Measurements from ENCODE around the gene PDCD11. TPM values are rescaled to one million over a fixed set of nuclear protein-coding genes. Genes with fewer than 3 reads are reported as not detected.

PDCD11 gene
- total RNA-seq, 2 donors from 2014 or later, result 13.0 to 32.0 TPM

DNA sequence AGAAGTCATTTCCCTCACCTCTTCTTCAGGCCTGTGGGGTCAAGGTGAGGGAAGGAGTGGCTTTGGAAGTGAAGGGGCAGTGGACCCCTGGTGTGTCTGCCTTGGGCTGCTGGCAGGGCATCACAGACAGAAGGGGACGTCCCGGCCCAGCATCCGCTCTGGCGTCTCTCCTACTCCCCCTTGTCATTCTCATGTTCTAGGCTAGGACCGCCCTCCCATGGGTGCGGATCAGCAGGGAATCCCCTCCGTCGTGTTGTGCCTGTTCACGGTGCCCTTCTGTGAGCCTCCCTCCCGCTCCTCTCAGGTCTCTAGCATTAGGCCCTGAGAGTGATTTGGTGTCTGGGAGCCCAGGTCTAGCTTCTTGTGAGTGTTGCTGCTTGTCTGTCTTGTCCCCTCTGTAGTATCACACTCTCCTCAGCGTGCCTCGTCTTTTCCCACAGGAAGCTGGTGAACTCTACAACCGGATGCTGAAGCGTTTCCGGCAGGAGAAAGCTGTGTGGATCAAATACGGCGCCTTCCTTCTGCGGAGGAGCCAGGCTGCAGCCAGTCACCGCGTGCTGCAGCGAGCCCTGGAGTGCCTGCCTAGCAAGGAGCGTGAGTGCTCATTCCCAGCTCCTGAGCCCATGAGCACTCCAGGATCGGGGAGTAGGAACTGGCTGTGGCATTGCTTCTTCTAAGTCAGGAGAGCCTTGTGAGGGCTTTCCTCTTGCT is 47.2 kb downstream of the PDCD11 start:
- DNase-seq (no peak), ATAC-seq (no peak)
- intact Hi-C loops (cut with DNase I), result no loop called here
- Histone ChIP-seq H3K27ac (no peak overlapping the region), H3K27me3 (no peaks in the 10 kb centered on the region), H3K36me3 (replicated peaks in 1 of 2; ENCODE audit: insufficient read depth in 1 of 2, low read depth in 2 of 2) (peaks cover 7 to 35% of the 10 kb centered on the region in 2 donors), H3K9me3 (no peaks in the 10 kb centered on the region), H3K4me3 (no peak overlapping the region), H3K4me1 (no peaks in the 10 kb centered on the region)
- WGBS, 2 donors, result 89 to 93% methylated on average over 22 to 23 of the region's 23 CpGs
- no peak for TF ChIP-seq POLR2A (IDR thresholded peaks at IDR 0.05)
- TF ChIP-seq, protein P1, sequence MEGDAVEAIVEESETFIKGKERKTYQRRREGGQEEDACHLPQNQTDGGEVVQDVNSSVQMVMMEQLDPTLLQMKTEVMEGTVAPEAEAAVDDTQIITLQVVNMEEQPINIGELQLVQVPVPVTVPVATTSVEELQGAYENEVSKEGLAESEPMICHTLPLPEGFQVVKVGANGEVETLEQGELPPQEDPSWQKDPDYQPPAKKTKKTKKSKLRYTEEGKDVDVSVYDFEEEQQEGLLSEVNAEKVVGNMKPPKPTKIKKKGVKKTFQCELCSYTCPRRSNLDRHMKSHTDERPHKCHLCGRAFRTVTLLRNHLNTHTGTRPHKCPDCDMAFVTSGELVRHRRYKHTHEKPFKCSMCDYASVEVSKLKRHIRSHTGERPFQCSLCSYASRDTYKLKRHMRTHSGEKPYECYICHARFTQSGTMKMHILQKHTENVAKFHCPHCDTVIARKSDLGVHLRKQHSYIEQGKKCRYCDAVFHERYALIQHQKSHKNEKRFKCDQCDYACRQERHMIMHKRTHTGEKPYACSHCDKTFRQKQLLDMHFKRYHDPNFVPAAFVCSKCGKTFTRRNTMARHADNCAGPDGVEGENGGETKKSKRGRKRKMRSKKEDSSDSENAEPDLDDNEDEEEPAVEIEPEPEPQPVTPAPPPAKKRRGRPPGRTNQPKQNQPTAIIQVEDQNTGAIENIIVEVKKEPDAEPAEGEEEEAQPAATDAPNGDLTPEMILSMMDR (IDR thresholded peaks at IDR 0.05), result no peak

DNA sequence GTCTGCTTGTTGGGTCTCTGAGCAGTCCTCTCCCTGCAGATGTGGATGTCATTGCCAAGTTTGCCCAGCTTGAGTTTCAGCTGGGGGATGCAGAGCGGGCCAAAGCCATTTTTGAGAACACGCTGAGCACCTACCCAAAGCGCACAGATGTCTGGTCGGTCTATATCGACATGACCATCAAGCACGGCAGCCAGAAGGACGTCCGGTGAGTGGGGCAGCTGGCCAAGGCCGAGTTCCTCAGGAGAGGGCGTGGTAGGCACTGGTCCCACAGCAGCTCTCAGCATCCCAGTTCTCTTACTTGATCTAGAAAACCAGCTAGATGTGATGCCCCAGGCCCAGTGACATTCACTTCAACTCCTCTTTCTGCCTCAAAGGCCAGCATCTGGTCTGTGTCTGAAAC is 48.1 kb downstream of the PDCD11 start:
- Histone ChIP-seq H3K4me3 (no peak overlapping the region), H3K36me3 (replicated peaks in 1 of 2; ENCODE audit: insufficient read depth in 1 of 2, low read depth in 2 of 2) (peaks cover 7 to 32% of the 10 kb centered on the region in 2 donors), H3K27me3 (no peaks in the 10 kb centered on the region), H3K9me3 (no peaks in the 10 kb centered on the region), H3K4me1 (no peaks in the 10 kb centered on the region), H3K27ac (no peak overlapping the region)
- TF ChIP-seq POLR2A (IDR thresholded peaks at IDR 0.05), result no peak
- TF ChIP-seq, protein P1 (IDR thresholded peaks at IDR 0.05), result no peak
- no peak for DNase-seq
- intact Hi-C loops (cut with DNase I), result no loop called here
- 82 to 90% methylated on average over 7 to 10 of the region's 10 CpGs for WGBS, 2 donors
- ATAC-seq, result no peak

DNA sequence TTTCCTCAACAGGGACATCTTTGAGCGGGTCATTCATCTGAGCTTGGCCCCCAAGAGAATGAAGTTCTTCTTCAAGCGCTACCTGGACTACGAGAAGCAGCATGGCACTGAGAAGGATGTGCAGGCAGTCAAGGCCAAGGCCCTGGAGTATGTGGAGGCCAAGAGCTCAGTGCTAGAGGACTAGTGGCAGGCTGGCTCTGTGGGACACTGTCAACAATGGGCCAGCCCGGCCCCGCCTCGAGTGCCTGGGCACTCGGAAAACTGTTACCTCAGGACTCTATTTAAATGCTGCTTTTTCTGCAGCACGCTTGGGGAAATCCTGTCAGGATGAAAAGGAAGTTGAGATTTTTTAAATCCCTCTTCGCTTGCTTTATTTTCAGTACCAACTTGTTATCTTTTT is 48.9 kb downstream of the PDCD11 start:
- ATAC-seq, result no peak
- DNase-seq, result no peak
- TF ChIP-seq, protein P1 (IDR thresholded peaks at IDR 0.05), result no peak
- no peak for TF ChIP-seq POLR2A (IDR thresholded peaks at IDR 0.05)
- Histone ChIP-seq H3K27me3 (no peaks in the 10 kb centered on the region), H3K27ac (peak overlapping the region in 2 of 4 donors; percentile 21 to 44), H3K4me1 (no peaks in the 10 kb centered on the region), H3K4me3 (no peak overlapping the region), H3K36me3 (replicated peaks in 1 of 2; ENCODE audit: insufficient read depth in 1 of 2, low read depth in 2 of 2) (peaks cover 3 to 29% of the 10 kb centered on the region in 2 donors), H3K9me3 (no peaks in the 10 kb centered on the region)
- 92 to 96% methylated on average over 7 to 9 of the region's 9 CpGs for WGBS, 2 donors
- intact Hi-C loops (cut with DNase I), result no loop called here

DNA sequence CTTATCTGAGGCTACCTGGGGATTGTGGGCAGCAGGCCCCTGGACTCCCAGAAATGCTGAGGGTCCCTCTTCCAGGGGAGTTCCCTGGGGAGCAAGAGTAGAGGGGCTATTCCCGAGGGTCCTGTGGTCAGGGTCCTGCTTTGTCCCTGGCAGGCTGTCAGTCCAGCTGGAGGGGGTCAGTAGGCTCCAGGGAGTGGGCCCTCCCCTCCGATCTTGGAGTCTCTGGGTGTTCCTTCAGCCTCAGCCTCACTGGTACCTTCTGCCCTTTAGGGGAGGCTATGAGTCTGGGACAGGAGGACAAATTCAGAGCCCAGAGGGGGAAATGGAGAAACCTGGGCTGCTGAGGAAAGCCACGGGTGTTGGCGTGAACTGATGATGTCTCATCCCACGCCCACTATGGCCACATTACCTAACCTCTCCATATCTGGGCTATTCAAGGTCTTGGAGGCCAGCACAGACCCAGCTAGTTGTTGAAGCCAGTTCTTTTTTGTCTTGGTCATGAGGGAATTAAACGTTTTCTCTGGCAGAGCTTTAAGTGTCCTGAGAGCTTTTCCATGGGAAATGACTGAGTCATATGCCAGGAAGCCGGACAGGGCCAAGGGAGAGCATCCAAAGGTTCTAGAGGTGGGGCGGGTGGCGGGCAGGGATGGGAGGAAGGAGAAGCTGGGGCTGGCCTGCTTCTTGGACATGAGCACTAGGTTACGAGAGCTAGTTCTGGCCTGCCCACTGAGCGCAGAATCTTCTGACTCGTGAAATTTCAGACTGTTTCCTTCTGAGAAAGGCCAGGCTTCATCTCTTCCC is 49.5 kb downstream of the PDCD11 start:
- Histone ChIP-seq H3K27ac (peak overlapping the region in 2 of 4 donors; percentile 21 to 44), H3K27me3 (no peaks in the 10 kb centered on the region), H3K4me3 (no peak overlapping the region), H3K36me3 (replicated peaks in 1 of 2; ENCODE audit: insufficient read depth in 1 of 2, low read depth in 2 of 2) (peaks cover 0 to 26% of the 10 kb centered on the region in 2 donors), H3K9me3 (no peaks in the 10 kb centered on the region), H3K4me1 (no peaks in the 10 kb centered on the region)
- DNase-seq, result peak; percentile 29 to 65 (median 52)
- TF ChIP-seq POLR2A (IDR thresholded peaks at IDR 0.05), result no peak
- TF ChIP-seq, protein P1 (IDR thresholded peaks at IDR 0.05), result no peak
- 75% methylated on average over 10 to 12 of the region's 12 CpGs for WGBS, 2 donors
- peak; percentile 47 for ATAC-seq
- intact Hi-C loops (cut with DNase I), result no loop called here
